Right cardiac atrium (tissue), 5 donors: ENCODE measurements around the gene IMP4. TPM values are rescaled to one million over a fixed set of nuclear protein-coding genes. Genes with fewer than 3 reads are reported as not detected.
"Not testable (repeated sequence)": the region's sequence is repeated elsewhere in the genome, so short reads cannot be mapped to it uniquely, and the experiment has no call there.

Experiments used
- ATAC-seq, 2 donors: fragments of 200-7000 bp; cut with Tn5 transposase; one replicate each; pipeline versions ENCODE4 v1.8.0 to v1.9.1; 2020; ENCODE audit warnings: moderate library complexity in 2 of 2, mild to moderate bottlenecking in 1 of 2
- DNase-seq, 3 donors: peaks; one replicate each; pipeline ENCODE4 v3.0.0-alpha.2; 2020
- H3K27ac ChIP-seq: one replicate; pipeline ENCODE4 v1.5.1; 2013; ENCODE audit warnings: mild to moderate bottlenecking, low read length, control low read depth, moderate library complexity
- H3K27me3 ChIP-seq: one replicate; pipeline ENCODE4 v1.6.1; 2013; ENCODE audit not compliant: control insufficient read depth, insufficient read depth
- H3K4me1 ChIP-seq: one replicate; pipeline ENCODE4 v1.6.1; 2013; ENCODE audit warnings: low read length; ENCODE audit not compliant: control insufficient read depth, insufficient read depth
- H3K4me3 ChIP-seq: one replicate; pipeline ENCODE4 v1.5.1; 2013; ENCODE audit warnings: low read length, control low read depth
- H3K9me3 ChIP-seq: one replicate; pipeline ENCODE4 v1.6.1; 2013; ENCODE audit warnings: low read length; ENCODE audit not compliant: control insufficient read depth
- WGBS: extraction: QIAGEN DNeasy Blood & Tissue Kit; methylation state at CpG from one replicate; pipeline ENCODE4 v1.1.7; 2013; 5-methylcytosine and 5-hydroxymethylcytosine counted together
- intact Hi-C, 4 donors: fragments of 100-400 bp; cut with DNase I; formaldehyde crosslinking; loops; one replicate each; pipeline versions ENCODE4 v1.11.0 to v1.14.0; 2022 to 2023
- polyA plus RNA-seq: library from polyadenylated mRNA; stranded (reverse); fragments of 200-250 nt; gene quantifications from one replicate; pipeline ENCODE4 v1.2.3, GENCODE V29; 2013
- total RNA-seq, 4 donors: library from RNA; stranded (reverse); fragmentation: NEBNext Ultra II Directional; extraction: Animal tissue kit (Norgen Biotek cat#: 25700); gene quantifications; one replicate each; pipeline ENCODE4 v1.2.1, GENCODE V29; 2021
- donor health status: healthy with polysubstance abuse.
- donor health status: DM: no; HTN: yes; CAD: no.
- donor health status: DM: no; HTN: no; CAD: no.
- donor health status: DM: no; HTN: yes; CAD: no; lungs with severe emphysema.
- donor health status: DM: yes; HTN: yes; CAD: no.

IMP4 gene
- total and polyA plus RNA-seq, 5 donors, result 48.0 to 59.9 (median 54.2) TPM

- ATAC-seq (no peak), DNase-seq (no peak)
- WGBS, result 81% methylated on average over 3 of the region's 3 CpGs
- H3K27me3 ChIP-seq, result no peaks in the 10 kb centered on the region
- intact Hi-C loops, result no loop called here
- no peaks in the 10 kb centered on the region for H3K9me3 ChIP-seq
- no peak overlapping the region for H3K27ac ChIP-seq
- H3K4me3 ChIP-seq, result no peak overlapping the region
- H3K4me1 ChIP-seq, result no peaks in the 10 kb centered on the region
Measured at GRCh38 chr2:130314377-130314776, 28.3 kb upstream of the IMP4 start.

GRCh38 chr2:130316596-130316995 is 26.1 kb upstream of the IMP4 start:
- H3K4me3 ChIP-seq, result no peak overlapping the region
- no peaks in the 10 kb centered on the region for H3K4me1 ChIP-seq
- no peak for DNase-seq
- WGBS, result 4% methylated on average over 1 of the region's 1 CpG
- H3K27me3 ChIP-seq, result no peaks in the 10 kb centered on the region
- intact Hi-C loops, result no loop called here
- ATAC-seq, result no peak
- no peaks in the 10 kb centered on the region for H3K9me3 ChIP-seq
- H3K27ac ChIP-seq, result no peak overlapping the region

GRCh38 chr2:130318906-130319305 is 23.8 kb upstream of the IMP4 start:
- no peak overlapping the region for H3K27ac ChIP-seq
- H3K4me1 ChIP-seq, result no peaks in the 10 kb centered on the region
- DNase-seq (no peak), ATAC-seq (no peak)
- H3K9me3 ChIP-seq, result no peaks in the 10 kb centered on the region
- H3K4me3 ChIP-seq, result no peak overlapping the region
- WGBS, result 87% methylated on average over 7 of the region's 7 CpGs
- peaks cover 3% of the 10 kb centered on the region for H3K27me3 ChIP-seq
- intact Hi-C loops, result no loop called here

GRCh38 chr2:130319536-130319935 is 23.2 kb upstream of the IMP4 start:
- 82% methylated on average over 3 of the region's 3 CpGs for WGBS
- ATAC-seq (no peak), DNase-seq (no peak)
- no peak overlapping the region for H3K4me3 ChIP-seq
- intact Hi-C loops, result no loop called here
- H3K4me1 ChIP-seq, result no peaks in the 10 kb centered on the region
- no peaks in the 10 kb centered on the region for H3K9me3 ChIP-seq
- H3K27me3 ChIP-seq, result peaks cover 3% of the 10 kb centered on the region
- H3K27ac ChIP-seq, result no peak overlapping the region

- intact Hi-C loops, result no loop called here
- H3K4me3 ChIP-seq, result no peak overlapping the region
- H3K9me3 ChIP-seq, result no peaks in the 10 kb centered on the region
- ATAC-seq (peak in 1 of 2 donors; percentile 26), DNase-seq (peak in 1 of 3 donors; percentile 61)
- 71% methylated on average over 43 of the region's 43 CpGs for WGBS
- no peaks in the 10 kb centered on the region for H3K4me1 ChIP-seq
- H3K27me3 ChIP-seq, result peaks cover 3% of the 10 kb centered on the region
- H3K27ac ChIP-seq, result no peak overlapping the region
Measured at GRCh38 chr2:130327703-130328527, 14.8 kb upstream of the IMP4 start.

- Histone ChIP-seq H3K4me3 (no peak overlapping the region), H3K9me3 (no peaks in the 10 kb centered on the region), H3K4me1 (no peaks in the 10 kb centered on the region), H3K27ac (no peak overlapping the region), H3K27me3 (peaks cover 1% of the 10 kb centered on the region)
- ATAC-seq (no peak), DNase-seq (no peak)
- intact Hi-C loops, result no loop called here
- WGBS, result 41% methylated on average over 2 of the region's 2 CpGs
Measured at GRCh38 chr2:130328710-130329109, 14.0 kb upstream of the IMP4 start.

DNA sequence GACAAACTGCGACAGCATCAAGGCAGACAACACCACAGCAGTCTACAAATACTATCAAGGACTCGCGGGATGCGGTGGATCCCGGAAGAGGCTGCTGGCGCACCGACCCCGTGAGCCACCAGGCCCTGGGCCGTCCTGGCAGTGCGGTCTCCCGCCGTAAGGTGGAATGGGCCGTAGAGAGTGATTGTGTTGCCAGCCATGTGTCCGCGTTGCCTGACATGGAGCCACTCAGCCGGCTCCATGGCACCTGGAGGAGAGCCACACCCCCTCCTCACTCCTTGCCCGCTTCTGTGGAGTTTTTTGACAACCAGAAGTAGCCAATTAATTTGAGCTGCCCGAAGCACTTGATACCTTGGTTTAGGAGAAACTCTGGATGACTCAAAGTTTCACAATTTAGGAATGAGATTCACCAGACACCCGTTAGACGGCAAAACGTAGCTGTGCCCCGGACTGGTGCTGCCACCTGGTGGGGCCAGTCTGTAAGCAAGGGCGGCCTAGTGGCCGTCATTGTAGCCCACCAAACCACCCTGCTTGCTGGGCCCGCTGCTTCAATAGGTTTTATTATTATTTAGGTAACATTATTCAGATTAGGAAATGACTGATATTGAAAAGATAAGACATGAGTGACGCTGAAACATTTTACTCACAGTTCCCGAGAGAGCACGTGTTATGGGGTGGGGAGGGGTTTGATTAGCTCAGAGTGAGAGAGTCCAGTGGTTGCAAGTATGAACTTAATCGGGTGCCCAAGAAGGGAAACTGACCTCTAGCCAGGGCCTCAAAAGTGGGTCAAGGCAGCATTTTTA is 10.2 kb upstream of the IMP4 start:
- DNase-seq (peak; percentile 76 to 91 (median 88)), ATAC-seq (peak; percentile 68 to 79)
- Histone ChIP-seq H3K4me1 (no peaks in the 10 kb centered on the region), H3K9me3 (no peaks in the 10 kb centered on the region), H3K27ac (no peak overlapping the region), H3K4me3 (no peak overlapping the region), H3K27me3 (no peaks in the 10 kb centered on the region)
- WGBS, result 20% methylated on average over 29 of the region's 29 CpGs
- intact Hi-C loops, result loop anchor here in 3 of 4 donors (5.0 to 10.0 kb wide), 3 partner anchors 148 to 175 kb away; partner anchors contain the start of genes MZT2B (in 2 of the 3) and SMPD4 (in 2 of the 3)

GRCh38 chr2:130333253-130333652 is 9.4 kb upstream of the IMP4 start:
- not testable (repeated sequence) for DNase-seq, H3K4me3 ChIP-seq, H3K27ac ChIP-seq, H3K4me1 ChIP-seq, ATAC-seq, H3K9me3 ChIP-seq, H3K27me3 ChIP-seq
- intact Hi-C loops, result loop anchor here in 3 of 4 donors (5.0 to 10.0 kb wide), 3 partner anchors 148 to 176 kb away; partner anchors contain the start of genes MZT2B (in 2 of the 3) and SMPD4 (in 2 of the 3)
- 83% methylated on average over 8 of the region's 8 CpGs for WGBS

- Histone ChIP-seq H3K27me3 (no peaks in the 10 kb centered on the region), H3K27ac (no peak overlapping the region), H3K4me1 (no peaks in the 10 kb centered on the region), H3K4me3 (no peak overlapping the region), H3K9me3 (no peaks in the 10 kb centered on the region)
- WGBS, result 75% methylated on average over 6 of the region's 6 CpGs
- intact Hi-C loops, result loop anchor here in 3 of 4 donors (5.0 to 10.0 kb wide), 3 partner anchors 149 to 177 kb away; partner anchors contain the start of genes MZT2B (in 2 of the 3) and SMPD4 (in 2 of the 3)
- DNase-seq, result peak in 1 of 3 donors; percentile 52
- no peak for ATAC-seq
Measured at GRCh38 chr2:130334026-130334425, 8.7 kb upstream of the IMP4 start.

DNA sequence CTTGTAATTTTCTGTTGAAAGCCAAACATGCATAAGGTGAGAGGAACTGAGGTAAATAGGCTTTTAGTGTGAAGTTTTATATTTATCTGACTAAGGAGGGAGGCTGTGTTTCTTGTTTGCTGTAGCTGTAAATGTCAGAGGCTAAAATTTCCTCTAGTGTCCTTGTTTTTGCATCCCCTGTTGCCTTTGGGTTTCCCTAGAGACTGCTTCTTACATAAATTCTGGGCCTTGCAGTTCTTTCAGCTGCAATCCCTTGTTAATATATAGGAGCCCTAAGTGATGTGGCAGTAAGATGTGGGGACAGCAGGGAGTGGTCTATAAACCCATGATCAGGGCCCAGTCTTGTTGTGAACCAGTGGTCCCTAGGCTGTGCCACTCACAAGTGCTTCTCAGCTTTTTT is 7.5 kb upstream of the IMP4 start:
- no peaks in the 10 kb centered on the region for H3K27me3 ChIP-seq
- no peak for ATAC-seq
- H3K4me3 ChIP-seq, result no peak overlapping the region
- DNase-seq, result no peak
- no peaks in the 10 kb centered on the region for H3K9me3 ChIP-seq
- no peaks in the 10 kb centered on the region for H3K4me1 ChIP-seq
- intact Hi-C loops, result loop anchor here in 1 of 4 donors (10.0 kb wide), 1 partner anchor 150 kb away; the partner anchor contains the start of genes MZT2B and SMPD4
- no peak overlapping the region for H3K27ac ChIP-seq
